COR-L47 (cell line): ENCODE measurements around the gene HHATL.

ENCODE experiments used
- DNase-seq: peaks from one replicate; lab custom pipeline; 2025; lab: John Stamatoyannopoulos, UW

The HHATL gene

GRCh38 chr3:42684632-42685362 lies 17.8 kb downstream of the HHATL start:
- DNase-seq, result no peak

GRCh38 chr3:42683875-42684598 lies 18.6 kb downstream of the HHATL start:
- no peak for DNase-seq

GRCh38 chr3:42682301-42683070 lies 20.1 kb downstream of the HHATL start:
- DNase-seq, result no peak

GRCh38 chr3:42681361-42682038 lies 21.1 kb downstream of the HHATL start:
- DNase-seq, result no peak

- no peak for DNase-seq
Measured at GRCh38 chr3:42680806-42681205, 21.8 kb downstream of the HHATL start.

- no peak for DNase-seq
Measured at GRCh38 chr3:42680271-42680670, 22.3 kb downstream of the HHATL start.

- DNase-seq, result no peak
Measured at GRCh38 chr3:42678447-42678846, 24.2 kb downstream of the HHATL start.

GRCh38 chr3:42675909-42676308 lies 26.7 kb downstream of the HHATL start:
- no peak for DNase-seq

- DNase-seq, result no peak
Measured at GRCh38 chr3:42674146-42674545, 28.5 kb downstream of the HHATL start.

GRCh38 chr3:42673082-42673481 lies 29.5 kb downstream of the HHATL start:
- no peak for DNase-seq

- DNase-seq, result no peak
Measured at GRCh38 chr3:42672515-42672914, 30.1 kb downstream of the HHATL start.

GRCh38 chr3:42670670-42671069 lies 31.9 kb downstream of the HHATL start:
- DNase-seq, result no peak

- no peak for DNase-seq
Measured at GRCh38 chr3:42670051-42670576, 32.5 kb downstream of the HHATL start.

- DNase-seq, result no peak
Measured at GRCh38 chr3:42668793-42669217, 33.8 kb downstream of the HHATL start.

GRCh38 chr3:42668413-42668760 lies 34.2 kb downstream of the HHATL start:
- DNase-seq, result no peak

GRCh38 chr3:42667523-42668412 lies 34.8 kb downstream of the HHATL start:
- peak; percentile 11 for DNase-seq

GRCh38 chr3:42667096-42667522 lies 35.5 kb downstream of the HHATL start:
- DNase-seq, result no peak

- no peak for DNase-seq
Measured at GRCh38 chr3:42666577-42666998, 36.0 kb downstream of the HHATL start.

GRCh38 chr3:42666022-42666421 lies 36.6 kb downstream of the HHATL start:
- no peak for DNase-seq

- DNase-seq, result no peak
Measured at GRCh38 chr3:42665050-42665878, 37.3 kb downstream of the HHATL start.
